NCI-H446 (cell line): ENCODE data around the gene BBS9.

Source experiments
- DNase-seq, 2 experiments: peaks; one replicate each; lab custom pipeline; 2025; lab: John Stamatoyannopoulos, UW

Gene BBS9

DNA sequence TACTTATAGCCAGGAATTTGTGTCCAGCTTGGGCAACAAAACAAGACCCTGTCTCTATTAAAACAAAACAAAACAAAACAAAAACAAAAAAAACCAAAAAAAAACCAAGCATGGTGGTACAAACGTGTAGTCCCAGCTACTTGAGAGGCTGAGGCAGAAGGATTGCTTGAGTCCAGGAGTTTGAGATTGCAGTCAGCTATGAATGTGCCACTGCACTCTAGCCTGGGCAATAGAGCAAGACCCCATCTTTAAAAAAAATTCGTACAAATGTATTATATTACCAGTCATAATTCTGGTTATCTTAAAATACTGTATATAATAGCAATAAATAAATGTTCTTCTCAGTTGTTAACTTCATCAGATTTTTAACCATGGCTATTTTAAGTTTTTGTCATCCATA, 2.3 kb upstream of the BBS9 start:
- DNase-seq, result no peak

DNA sequence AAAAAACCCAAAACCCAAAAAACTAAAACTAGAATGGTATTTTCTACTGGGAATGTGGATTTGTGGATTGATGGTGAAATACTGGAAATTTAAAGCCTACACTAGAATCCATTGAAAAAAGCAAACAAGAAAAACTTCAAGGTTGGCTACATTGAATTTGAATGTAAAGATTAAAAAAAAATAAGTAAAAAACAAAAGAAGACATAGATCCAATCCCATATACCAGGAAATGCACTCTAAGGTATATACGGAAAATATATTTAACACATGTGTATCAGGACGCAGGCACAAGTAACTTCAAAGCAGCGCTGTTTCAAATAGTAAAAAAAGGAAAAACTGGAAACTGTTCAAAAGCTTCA, 754 bp upstream of the BBS9 start:
- no peak for DNase-seq

DNA sequence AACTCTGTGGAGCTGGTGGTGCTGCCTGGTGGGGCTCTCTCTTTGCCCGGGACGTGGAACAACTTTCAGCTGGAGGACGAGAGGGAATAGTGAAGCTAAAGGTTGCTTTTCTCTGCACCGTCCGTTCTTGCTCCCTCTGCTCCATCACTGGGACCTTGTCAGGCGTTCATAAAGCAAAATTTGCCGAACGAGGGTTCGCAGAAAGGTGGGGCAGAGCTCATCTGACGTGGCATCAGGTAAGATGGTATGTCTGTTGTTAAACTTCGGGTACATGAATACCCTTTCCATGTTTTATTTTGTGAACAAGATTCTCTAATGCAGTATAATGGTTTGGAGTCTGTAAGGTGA, 416 bp downstream of the BBS9 start:
- no peak for DNase-seq

DNA sequence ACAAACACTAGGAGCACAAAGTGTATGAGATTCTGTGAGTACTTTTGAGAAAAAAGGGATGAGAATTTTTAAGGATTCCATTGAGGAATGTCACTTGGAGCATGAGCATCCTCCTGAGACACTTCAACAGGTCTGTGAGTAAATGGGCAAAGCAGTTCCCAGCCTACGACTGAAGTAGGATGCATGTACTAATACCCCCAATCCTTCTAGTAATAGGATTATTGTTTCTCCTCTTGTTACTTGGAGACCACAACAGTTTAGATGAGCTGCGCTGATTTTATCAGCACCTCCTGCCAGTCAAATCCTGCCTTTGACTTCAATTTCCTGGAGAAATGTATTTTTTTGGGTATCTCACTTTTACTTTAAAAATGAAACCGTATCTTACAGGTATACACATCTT, 820 bp downstream of the BBS9 start:
- no peak for DNase-seq

DNA sequence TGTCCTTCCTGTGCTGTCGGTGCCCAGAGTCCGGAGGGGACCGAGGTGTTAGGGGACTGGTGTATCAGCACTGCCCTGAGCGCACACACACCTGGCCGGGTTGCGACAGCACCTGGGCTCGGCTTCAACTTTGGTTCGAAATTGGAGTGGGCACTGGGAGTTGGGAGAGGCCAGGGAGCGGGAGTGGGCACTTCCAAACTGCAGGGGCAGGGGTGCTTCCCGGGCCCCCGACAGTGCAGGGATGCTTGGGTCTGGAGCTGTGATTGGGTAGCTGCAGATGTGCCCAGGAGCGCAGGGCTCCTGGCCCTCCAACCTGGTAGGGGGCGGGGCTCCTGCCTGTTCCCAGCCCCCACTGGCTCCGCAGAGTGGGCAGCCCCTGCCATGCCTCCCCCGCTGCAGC, 7.7 kb downstream of the BBS9 start:
- DNase-seq, result no peak

DNA sequence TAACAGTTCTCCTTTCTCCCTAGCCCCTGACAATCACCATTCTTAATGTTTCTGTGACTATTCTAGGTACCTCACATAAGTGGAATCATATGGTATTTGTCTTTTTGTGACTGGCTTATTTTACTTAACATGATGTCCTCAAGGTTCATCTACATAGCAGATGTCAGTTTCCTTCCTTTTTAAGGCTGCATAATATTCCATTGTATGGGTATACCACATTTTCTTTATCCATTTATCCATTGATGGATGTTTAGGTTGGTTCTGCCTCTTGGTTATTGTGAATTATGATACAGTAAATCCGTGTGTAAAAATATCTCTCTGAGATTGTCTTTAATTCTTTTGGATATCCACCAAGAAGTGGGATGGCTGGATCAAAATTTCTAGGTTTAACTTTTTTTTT, 13.2 kb downstream of the BBS9 start:
- DNase-seq, result no peak

DNA sequence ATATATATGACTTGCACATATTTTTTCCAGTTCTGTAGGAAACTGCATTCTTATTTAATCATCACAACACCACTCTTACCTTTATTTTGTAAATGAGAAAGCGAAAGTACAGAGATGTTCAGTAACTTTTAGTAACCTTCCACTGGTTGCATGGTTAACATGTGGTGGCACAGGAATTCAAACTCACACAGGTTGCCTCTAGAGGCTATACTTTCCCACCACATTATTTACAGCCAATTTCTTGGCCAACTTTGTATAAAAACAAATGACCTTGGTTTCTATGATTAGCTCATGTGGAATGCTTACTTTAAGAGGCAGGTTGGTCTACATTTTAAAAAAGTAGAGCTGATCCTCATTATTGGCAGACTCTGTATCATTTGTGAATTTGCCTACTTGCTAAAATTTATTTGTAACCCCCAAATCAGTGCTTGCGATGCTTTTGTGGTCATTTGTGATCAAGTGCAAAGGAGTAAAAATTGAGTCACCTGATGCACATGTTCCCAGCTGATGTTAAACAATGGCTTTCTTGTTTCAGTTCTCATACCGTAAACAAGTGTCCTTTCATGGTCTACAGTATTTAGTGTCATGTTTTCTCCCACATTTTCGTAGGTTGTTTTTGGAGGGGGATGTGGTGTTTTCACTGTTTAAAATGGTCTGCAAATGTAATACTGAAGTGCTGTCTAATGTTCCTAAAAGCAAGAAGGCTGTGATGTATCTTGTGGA, 14.8 kb downstream of the BBS9 start:
- DNase-seq, result no peak

DNA sequence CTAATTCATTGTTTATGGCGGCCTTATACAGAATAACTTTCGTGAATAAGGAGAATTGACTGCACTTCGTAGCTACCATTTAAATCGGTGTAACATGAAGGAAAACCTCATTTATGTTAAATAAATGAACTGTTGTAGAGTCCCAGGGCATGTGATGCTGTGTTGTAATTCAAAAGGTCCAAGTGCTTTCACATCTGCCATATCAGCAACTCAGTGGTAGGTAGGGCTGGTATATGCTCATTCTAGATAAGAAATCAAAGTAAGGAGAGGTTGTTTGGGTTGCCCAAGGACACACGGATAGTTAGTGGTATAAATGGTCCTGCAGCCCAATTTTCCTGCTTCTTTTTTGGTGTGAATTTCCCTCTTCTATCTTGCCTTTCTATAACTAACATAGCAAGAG, 15.8 kb downstream of the BBS9 start:
- DNase-seq, result no peak

DNA sequence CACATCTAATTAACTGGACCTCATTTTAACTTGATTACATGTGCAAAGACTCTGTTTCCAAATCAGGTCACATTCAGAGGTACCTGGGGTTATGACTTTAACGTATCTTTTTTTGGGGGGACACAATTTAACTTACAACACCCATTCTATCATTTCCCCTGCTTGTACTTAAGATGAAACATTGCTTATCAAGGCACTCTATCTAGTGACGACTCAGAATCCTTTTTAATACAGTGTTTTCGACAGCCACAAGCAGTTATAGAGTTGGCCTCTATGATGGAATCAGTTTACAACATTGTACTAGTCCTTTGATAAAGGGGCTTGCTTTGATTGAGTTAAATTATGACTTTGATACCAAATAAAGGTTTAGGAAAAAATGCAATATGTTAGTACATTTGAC, 22.7 kb downstream of the BBS9 start:
- no peak for DNase-seq

DNA sequence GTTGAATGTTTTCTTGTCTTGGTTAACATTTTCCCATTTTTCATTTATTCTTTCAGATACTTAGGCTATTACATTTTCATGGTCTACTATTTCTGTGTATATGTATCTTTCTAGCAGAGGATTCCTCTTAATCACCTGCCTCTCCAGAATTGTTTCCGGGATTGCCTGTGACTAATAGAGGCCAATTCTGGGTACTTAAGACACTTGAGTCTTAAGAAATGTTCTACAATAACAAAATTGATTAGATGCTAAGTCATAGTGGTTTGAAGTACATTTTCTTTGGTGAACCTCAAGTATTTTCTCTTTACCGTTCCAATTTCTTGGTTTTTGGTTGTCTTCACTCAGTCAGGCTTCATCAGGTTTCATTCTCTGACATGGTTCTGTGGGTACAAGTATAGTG, 26.4 kb downstream of the BBS9 start:
- DNase-seq, result no peak

DNA sequence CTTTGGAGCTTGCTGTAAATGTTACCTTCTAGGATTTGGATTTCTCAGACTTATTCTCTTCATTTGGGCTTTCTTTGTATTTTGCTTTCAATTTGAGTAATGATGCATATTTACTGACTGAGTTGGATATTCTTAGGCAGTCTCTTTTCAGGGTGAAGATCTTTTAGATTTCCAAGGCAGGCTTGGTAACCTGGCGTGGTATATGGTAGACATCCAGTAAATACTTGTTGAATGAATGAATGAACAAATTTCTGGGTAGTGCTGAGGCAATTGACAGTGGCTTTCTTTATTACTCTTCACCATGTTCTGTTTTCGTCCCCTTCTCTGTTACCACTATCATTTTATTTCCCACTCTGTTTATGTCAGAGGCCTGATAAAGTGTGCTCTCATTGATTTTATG, 27.1 kb downstream of the BBS9 start:
- DNase-seq, result no peak

DNA sequence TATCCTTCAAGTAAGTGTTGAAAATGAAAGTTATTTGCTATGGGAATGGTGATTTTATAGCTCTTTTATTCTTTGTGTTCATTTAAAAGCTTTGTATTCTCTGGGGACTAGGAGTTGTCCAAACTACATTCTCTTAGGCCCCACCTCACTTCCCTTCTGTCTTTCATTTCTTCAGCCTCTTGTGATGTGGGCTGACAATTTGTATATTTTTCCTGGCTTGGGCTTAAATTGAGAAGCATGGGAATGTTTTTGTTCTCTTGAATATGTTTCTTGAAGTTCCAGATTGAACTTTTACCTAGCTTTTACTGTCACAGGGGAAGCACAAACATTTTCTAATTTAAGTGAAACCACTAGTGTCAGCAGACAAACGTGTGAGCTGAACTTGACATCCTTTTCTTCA, 27.9 kb downstream of the BBS9 start:
- DNase-seq, result no peak

DNA sequence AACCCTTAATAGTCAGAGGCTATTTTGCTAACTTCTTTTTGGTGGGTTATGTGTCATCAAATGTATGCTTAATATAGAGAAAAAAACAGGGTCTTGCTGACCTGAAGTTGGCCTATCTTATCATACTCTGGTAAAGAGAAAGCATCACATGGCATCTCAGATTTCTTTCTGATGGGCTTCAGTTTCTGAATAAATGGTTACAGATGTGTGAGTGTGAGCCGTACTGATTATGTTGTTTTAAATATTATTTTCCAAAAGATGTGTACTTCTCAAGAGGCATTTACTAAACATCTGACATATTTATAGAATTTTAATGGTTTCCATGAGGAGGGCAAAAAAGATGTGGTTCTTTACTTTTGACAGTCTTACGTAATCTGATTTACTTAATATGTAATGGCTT, 28.4 kb downstream of the BBS9 start:
- no peak for DNase-seq

DNA sequence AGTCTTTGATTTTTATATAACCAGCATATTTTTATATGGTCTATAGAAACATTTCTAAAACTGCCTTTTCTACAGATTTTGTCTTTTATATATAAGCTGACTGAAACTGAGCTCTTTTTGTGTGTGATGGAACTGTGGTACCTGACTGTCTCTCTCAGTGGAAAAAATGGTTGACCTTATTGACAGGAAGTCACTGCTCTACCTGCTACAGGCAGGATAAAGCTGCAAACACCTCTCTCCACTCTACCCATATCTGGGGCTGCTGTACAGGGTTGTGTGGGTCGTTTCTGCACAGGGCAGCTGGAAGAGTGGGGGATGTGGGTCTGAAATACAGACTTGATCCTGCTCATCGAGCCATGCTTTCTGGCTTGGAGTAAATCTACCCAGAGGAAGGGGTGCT, 48.5 kb downstream of the BBS9 start:
- DNase-seq, result no peak

DNA sequence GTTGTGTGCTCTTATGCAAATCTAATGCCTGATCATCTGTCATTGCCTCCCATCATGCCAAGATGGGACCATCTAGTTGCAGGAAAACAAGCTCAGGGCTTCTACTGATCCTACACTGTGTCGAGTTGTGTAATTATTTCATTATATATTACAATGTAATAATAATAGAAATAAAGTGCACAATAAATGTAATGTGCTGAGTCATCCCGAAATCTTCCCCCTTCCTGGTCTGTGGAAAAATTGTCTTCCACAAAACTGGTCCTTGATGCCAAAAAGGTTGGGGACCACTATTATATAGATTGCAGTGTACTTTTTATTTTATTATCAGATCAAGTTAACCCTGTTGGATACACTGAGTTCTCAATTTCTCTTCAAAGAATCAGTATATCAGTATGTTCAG, 50.2 kb downstream of the BBS9 start:
- no peak for DNase-seq

DNA sequence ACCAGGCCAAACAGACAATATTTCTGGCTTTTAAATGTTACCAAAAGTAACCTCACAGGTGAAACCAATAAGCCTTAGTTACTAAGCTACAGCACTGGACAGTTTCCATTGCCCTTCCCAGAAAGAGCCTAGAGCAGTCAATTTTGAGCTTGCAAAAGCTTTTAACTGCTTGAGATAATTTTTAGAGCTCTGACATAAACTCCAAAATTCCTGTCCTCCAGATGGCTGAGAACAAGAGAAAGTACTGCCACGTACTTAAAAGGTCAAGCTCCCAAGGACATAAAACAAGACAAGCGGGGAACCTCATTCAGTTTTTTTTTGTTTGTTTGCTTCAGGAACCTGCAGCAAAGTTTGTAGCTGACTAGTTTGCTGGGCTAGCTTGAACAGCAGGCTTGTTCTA, 54.1 kb downstream of the BBS9 start:
- no peak for DNase-seq

DNA sequence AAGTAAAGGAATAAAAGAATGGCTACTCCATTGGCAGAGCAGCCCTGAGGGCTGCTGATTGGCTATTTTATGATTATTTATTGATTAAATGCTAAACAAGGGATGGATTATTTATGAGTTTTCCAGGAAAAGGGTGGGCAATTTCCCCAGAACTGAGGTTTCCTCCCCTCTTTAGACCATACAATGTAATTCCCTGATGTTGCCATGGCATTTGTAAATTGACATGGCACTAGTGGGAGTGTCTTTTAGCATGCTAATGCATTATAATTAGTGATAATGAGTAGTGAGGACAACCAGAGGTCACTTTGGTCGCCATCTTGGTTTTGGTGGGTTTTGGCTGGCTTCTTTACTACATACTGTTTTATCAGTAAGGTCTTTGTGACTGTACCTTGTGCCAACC, 55.5 kb downstream of the BBS9 start:
- no peak for DNase-seq

DNA sequence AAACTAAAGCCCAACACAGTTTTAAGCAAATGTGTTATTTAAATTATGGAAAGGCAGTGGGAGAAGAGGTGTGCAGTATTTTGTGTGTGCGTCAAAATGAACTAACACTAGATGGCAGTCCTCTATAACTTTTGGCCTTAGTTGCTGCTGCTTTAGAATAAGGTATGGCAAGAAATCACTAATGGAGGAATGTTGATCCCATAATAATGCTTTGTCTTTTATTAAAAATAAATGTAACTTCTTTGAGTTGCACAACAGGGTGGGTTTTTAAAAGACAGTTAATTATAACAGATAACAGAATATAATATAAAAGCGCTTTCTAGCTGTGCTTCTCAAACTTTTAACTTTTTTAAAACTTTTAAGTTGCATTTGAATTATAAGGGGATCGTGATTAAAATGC, 56.4 kb downstream of the BBS9 start:
- DNase-seq, result peak in 1 of 2 experiments; percentile 52

DNA sequence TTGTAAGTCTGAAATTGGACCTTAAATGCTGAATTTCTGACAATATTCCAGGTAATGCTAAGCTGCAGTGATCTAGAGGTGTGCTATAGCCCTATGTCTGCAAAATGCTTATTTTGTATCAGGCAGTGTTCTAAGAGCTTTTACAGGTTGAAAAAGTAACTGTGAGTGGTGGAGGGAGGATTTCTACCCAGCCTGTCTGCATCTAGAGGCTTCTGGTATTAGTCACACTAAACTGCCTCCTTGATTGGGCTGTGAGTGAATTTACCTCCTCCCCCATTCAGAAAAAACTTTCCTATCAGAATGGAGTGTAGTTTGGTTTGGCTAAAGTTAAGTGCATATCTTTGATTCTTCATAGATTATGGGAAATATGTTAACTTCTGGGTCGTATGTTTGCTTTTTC, 56.8 kb downstream of the BBS9 start:
- no peak for DNase-seq

DNA sequence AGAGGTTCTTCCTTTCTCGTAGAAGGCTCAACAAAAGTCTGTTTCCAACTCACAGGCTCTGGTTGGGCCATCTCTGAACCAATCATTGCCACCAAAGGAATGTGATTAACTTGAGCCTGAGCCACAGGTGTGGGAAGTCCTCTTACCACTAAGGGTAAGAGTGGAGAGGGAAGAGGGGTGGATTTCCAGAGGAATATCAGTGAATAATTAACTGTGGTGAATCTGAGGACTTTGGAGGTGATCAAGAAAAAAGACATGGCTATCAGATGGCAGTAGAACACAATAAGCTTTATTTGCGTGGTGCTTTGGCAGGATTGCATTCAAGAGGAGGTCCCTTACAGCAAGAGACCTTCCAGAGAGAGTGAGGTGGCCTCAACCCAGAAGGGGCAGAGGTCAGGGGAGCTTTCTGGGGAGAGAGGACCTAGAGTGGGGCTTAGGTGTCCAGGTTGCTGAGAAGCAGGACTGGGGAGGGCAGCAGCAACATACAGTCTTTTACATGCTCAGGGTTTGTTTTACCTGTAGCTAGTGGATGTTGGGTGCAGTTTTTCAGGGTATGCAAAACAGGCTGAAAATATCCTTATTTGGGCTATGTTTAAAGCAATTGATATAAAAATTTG, 61.4 kb downstream of the BBS9 start:
- no peak for DNase-seq

DNA sequence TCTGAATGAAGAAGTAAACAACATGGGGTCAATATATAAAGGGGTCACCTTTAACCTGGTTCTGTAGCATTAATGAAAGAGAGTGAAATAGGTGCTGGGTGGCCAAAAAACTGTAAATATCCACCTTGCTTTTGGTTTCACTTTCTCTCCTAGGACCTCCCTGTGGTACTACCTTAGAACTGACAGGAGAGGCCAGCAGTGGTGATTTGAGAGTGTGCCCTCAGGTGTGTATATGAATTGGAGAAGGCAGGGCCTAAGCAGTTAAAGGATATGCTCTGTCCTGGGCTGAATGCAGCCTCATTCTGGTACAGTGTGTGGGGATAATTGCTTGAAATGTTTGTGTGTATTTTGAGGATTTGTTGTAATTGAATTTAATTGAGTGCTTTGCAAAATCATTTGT, 62.0 kb downstream of the BBS9 start:
- DNase-seq, result no peak

DNA sequence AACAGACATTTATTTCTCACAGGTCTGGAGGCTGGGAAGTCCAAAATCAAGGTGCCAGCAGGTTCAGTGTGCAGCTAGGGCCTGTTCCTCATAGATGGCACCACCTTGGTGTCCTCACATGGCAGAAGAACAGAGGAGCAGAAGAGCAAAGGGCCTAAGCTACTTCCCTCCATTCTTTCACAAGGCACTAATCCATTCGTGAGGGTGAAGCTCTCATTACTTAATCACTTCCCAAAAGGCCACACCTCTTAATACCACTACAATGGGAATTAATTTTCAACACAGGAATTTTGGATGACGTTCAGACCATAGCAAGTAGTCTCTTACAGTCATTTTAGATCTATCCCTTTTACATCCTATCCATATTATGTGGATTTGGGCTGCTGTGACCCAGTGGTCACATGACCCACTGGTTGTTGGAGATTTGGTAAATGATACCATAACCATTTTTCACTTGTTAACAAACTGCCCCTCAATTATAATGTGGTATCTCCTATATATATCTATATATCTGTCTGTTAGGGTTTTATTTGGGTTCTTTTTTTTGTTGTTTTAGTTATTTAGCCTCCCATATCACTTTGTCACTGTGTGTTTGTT, 63.4 kb downstream of the BBS9 start:
- DNase-seq, result no peak

DNA sequence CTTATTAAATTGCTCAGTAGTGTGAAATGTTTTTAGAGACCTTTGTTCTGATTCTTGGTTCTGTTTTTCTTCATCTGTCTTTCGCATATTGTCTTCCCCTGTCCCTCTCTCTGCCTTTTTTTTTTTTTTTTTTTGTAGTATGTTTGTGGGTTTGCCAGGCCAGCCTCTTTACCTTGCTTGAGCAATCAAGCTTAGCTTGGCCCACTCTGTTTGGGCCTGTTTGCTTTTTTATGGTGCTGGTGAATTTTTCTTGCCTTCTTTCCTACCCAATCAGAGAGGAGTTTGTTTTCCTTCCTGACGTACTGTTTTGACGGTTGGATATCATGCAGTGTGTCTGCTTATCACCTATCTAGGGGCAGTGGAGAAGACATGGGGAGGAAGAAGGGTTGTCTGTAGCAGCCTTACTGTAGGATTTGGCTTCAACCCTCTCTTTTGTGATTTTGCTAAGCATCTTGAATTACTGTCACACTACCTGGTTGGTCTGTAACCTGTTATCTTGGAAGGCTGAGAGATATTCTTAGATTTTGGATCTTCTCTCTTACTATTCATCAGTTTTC, 64.0 kb downstream of the BBS9 start:
- DNase-seq, result no peak

DNA sequence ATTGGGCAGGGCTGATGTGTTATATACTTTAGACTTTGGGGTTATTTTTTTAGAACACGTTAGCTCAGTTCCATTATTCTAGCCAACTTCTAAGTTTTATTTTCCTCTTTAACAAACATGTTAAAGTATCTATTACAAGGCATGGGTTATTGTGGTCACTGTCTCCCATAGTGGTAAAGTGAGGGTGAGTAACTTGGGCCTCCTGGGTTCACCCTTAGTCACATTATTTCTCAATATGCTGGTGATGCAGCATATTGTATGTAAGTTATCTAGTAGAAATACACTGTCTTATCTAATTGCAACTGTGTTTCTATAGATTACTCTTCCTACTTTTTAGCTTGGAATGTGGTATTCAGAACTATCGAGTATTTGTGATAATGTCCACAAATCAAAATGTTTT, 65.9 kb downstream of the BBS9 start:
- DNase-seq, result no peak
